H1 (cell line): ENCODE results near the gene TNS3.

Experiments used
- CHD2 ChIP-seq: IDR thresholded peaks from 2 replicates; pipeline ENCODE4 v1.6.1; 2012; ENCODE audit warnings: low read length, improper control_type of control experiment
- EZH2 ChIP-seq: fragments of 200-600 bp; sonication (generic); IDR thresholded peaks from 2 replicates; pipeline ENCODE4 v1.7.1; 2012; ENCODE audit warnings: low read depth, mild to moderate bottlenecking, moderate library complexity, low read length, inconsistent platforms; ENCODE audit not compliant: severe bottlenecking
- HDAC6 ChIP-seq: IDR thresholded peaks from one replicate; pipeline ENCODE4 v1.7.1; 2012; ENCODE audit warnings: low read depth, mild to moderate bottlenecking, inconsistent platforms, low read length, moderate library complexity
- JUND ChIP-seq: IDR thresholded peaks from 2 replicates; pipeline ENCODE4 v1.6.1; 2011; ENCODE audit warnings: mild to moderate bottlenecking, improper control_type of control experiment, low read length
- NANOG ChIP-seq: IDR thresholded peaks from 2 replicates; pipeline ENCODE4 v1.6.1; 2011; ENCODE audit warnings: low read length, low read depth, mild to moderate bottlenecking, inconsistent platforms; ENCODE audit not compliant: insufficient read depth, poor library complexity, severe bottlenecking
- POLR2AphosphoS5 ChIP-seq: IDR thresholded peaks from 2 replicates; pipeline ENCODE4 v1.6.1; 2011; ENCODE audit warnings: low read depth, low read length
- SAP30 ChIP-seq: fragments of 300-600 bp; sonication (generic); IDR thresholded peaks from 2 replicates; pipeline ENCODE4 v1.7.1; 2012; ENCODE audit warnings: low read length, moderate library complexity, mild to moderate bottlenecking, inconsistent platforms; ENCODE audit not compliant: insufficient read depth, insufficient replicate concordance
- YY1 ChIP-seq: IDR thresholded peaks from 2 replicates; pipeline ENCODE4 v1.6.1; 2011; ENCODE audit warnings: low read depth, mild to moderate bottlenecking, low read length
- TF ChIP-seq, protein P1 (sequence below), 3 experiments: IDR thresholded peaks; 1 replicate in 2 of 3; 2 replicates in 1 of 3; pipeline versions ENCODE4 v1.5.1 to v1.6.1; 2011; ENCODE audit warnings: low read length in 3 of 3, mild to moderate bottlenecking in 3 of 3, inconsistent platforms in 2 of 3, low read depth in 1 of 3, moderate library complexity in 1 of 3; ENCODE audit not compliant: insufficient read depth in 1 of 3; ENCODE audit errors: control extremely low read depth in 1 of 3
- TF ChIP-seq, protein P2 (sequence below): IDR thresholded peaks from 2 replicates; pipeline ENCODE4 v1.6.1; 2012; ENCODE audit warnings: inconsistent platforms

DNA sequence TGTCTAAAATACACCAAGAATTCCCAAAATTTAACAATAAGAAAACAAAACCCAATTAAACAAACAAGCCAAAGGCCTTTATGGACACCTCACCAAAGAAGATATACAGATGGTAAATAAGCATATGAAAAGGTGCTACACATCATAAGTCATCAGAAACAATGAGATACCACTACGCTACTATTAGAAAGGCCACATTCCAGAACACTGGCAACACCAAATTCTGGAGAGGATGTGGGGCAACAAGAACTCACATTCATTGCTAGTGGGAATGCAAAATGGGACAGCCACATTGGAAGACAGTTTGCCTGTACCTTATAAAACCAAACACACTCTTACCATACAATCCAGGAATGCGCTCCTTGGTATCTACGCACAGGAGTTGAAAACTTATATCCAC is 291.4 kb downstream of the TNS3 start:
- TF ChIP-seq, protein P1, sequence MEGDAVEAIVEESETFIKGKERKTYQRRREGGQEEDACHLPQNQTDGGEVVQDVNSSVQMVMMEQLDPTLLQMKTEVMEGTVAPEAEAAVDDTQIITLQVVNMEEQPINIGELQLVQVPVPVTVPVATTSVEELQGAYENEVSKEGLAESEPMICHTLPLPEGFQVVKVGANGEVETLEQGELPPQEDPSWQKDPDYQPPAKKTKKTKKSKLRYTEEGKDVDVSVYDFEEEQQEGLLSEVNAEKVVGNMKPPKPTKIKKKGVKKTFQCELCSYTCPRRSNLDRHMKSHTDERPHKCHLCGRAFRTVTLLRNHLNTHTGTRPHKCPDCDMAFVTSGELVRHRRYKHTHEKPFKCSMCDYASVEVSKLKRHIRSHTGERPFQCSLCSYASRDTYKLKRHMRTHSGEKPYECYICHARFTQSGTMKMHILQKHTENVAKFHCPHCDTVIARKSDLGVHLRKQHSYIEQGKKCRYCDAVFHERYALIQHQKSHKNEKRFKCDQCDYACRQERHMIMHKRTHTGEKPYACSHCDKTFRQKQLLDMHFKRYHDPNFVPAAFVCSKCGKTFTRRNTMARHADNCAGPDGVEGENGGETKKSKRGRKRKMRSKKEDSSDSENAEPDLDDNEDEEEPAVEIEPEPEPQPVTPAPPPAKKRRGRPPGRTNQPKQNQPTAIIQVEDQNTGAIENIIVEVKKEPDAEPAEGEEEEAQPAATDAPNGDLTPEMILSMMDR (IDR thresholded peaks at IDR 0.05; ENCODE audit: control extremely low read depth in 1 of 3, insufficient read depth in 1 of 3, low read depth in 1 of 3, low read length in 3 of 3), result no peak
- TF ChIP-seq POLR2AphosphoS5 (no peak), JUND (no peak), CHD2 (no peak), SAP30 (no peak), YY1 (no peak), EZH2 (no peak), HDAC6 (no peak), NANOG (no peak)
- TF ChIP-seq, protein P2, sequence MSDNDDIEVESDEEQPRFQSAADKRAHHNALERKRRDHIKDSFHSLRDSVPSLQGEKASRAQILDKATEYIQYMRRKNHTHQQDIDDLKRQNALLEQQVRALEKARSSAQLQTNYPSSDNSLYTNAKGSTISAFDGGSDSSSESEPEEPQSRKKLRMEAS, result no peak
